Measurements from ENCODE around the gene ETNPPL.

- no peak for TF ChIP-seq CTCF (IDR thresholded peaks at IDR 0.05)
- no peak for TF ChIP-seq EP300 (IDR thresholded peaks at IDR 0.05)
- no peak for TF ChIP-seq POLR2A (IDR thresholded peaks at IDR 0.05)
These were observed 53.6 kb downstream of the ETNPPL start for GRCh38 chr4:108709234-108709633.
